ENCODE data around the gene CEP104. TPM values are rescaled to one million over a fixed set of nuclear protein-coding genes. Genes with fewer than 3 reads are reported as not detected.

Gene CEP104
- total and polyA plus RNA-seq, 4 donors = 7.5 to 23.2 (median 12.0) TPM

- TF ChIP-seq MAX (IDR thresholded peaks at IDR 0.05) (no peak), NR2F2 (IDR thresholded peaks at IDR 0.05) (no peak), JUND (IDR thresholded peaks at IDR 0.05) (no peak), EGR1 (IDR thresholded peaks at IDR 0.05; ENCODE audit: low read depth in 2 of 2) (no peak), REST (IDR thresholded peaks at IDR 0.05) (no peak), RAD21 (IDR thresholded peaks at IDR 0.05) (no peak), HNF4A (conservative IDR thresholded peaks at IDR 0.05) (no peak), SP1 (IDR thresholded peaks at IDR 0.05) (no peak), GABPA (IDR thresholded peaks at IDR 0.05 in 1 of 2, conservative IDR thresholded peaks at IDR 0.05 in 1 of 2) (no peak), FOXA2 (IDR thresholded peaks at IDR 0.05) (no peak)
Observed at GRCh38 chr1:3880429-3881192, 23.6 kb upstream of the CEP104 start.

GRCh38 chr1:3879787-3880428 is 22.9 kb upstream of the CEP104 start:
- Histone ChIP-seq H3K9me3 (ENCODE audit: control insufficient read depth in 4 of 4, low read length in 3 of 4) (peaks cover 0 to 5% (median 3%) of the 10 kb centered on the region in 4 donors), H3K27ac (ENCODE audit: low read depth in 1 of 2, low read length in 2 of 2) (no peak overlapping the region), H3K27me3 (ENCODE audit: control insufficient read depth in 4 of 4, insufficient read depth in 4 of 4, low read length in 3 of 4) (no peaks in the 10 kb centered on the region), H3K4me3 (ENCODE audit: low read depth in 1 of 3, low read length in 3 of 3) (no peak overlapping the region), H3K9ac (ENCODE audit: low read depth in 1 of 2, low read length in 2 of 2) (no peak overlapping the region), H3K4me1 (ENCODE audit: control insufficient read depth in 4 of 4, insufficient read depth in 4 of 4, low read length in 3 of 4) (no peaks in the 10 kb centered on the region), H3K36me3 (ENCODE audit: control insufficient read depth in 4 of 4, insufficient read depth in 3 of 4, low read depth in 1 of 4, low read length in 3 of 4) (peaks cover 3 to 38% (median 21%) of the 10 kb centered on the region in 4 donors)
- WGBS = 71% methylated on average over 9 of the region's 9 CpGs
- DNase-seq (ENCODE audit: low spot score) = no peak
- TF ChIP-seq ZBTB33 (IDR thresholded peaks at IDR 0.05) (no peak), HNF4A (conservative IDR thresholded peaks at IDR 0.05) (peak in 1 of 2 donors; percentile 22), HNF4G (IDR thresholded peaks at IDR 0.05) (no peak), FOXA2 (IDR thresholded peaks at IDR 0.05) (no peak), YY1 (IDR thresholded peaks at IDR 0.05) (no peak), TAF1 (conservative IDR thresholded peaks at IDR 0.05) (no peak), JUND (IDR thresholded peaks at IDR 0.05) (no peak), EGR1 (IDR thresholded peaks at IDR 0.05; ENCODE audit: low read depth in 2 of 2) (no peak), RXRA (IDR thresholded peaks at IDR 0.05) (peak in 1 of 2 donors; percentile 33), NR2F2 (IDR thresholded peaks at IDR 0.05) (no peak), CTCF (IDR thresholded peaks at IDR 0.05; ENCODE audit: low read depth, low read length, missing input control) (no peak), FOXA1 (IDR thresholded peaks at IDR 0.05) (no peak), GABPA (IDR thresholded peaks at IDR 0.05 in 1 of 2, conservative IDR thresholded peaks at IDR 0.05 in 1 of 2) (no peak)

More at GRCh38 chr1:3880429-3881192, 23.6 kb upstream of the CEP104 start:
- 91% methylated on average over 20 of the region's 20 CpGs for WGBS
- H3K9ac ChIP-seq (ENCODE audit: low read depth in 1 of 2, low read length in 2 of 2) = no peak overlapping the region
- no peaks in the 10 kb centered on the region for H3K4me1 ChIP-seq (ENCODE audit: control insufficient read depth in 4 of 4, insufficient read depth in 4 of 4, low read length in 3 of 4)
- peaks cover 0 to 5% (median 3%) of the 10 kb centered on the region in 4 donors for H3K9me3 ChIP-seq (ENCODE audit: control insufficient read depth in 4 of 4, low read length in 3 of 4)
- H3K4me3 ChIP-seq (ENCODE audit: low read depth in 1 of 3, low read length in 3 of 3) = no peak overlapping the region
- H3K36me3 ChIP-seq (ENCODE audit: control insufficient read depth in 4 of 4, insufficient read depth in 3 of 4, low read depth in 1 of 4, low read length in 3 of 4) = peaks cover 5 to 36% (median 21%) of the 10 kb centered on the region in 4 donors
- no peak overlapping the region for H3K27ac ChIP-seq (ENCODE audit: low read depth in 1 of 2, low read length in 2 of 2)
- H3K27me3 ChIP-seq (ENCODE audit: control insufficient read depth in 4 of 4, insufficient read depth in 4 of 4, low read length in 3 of 4) = no peaks in the 10 kb centered on the region
- no peak for DNase-seq (ENCODE audit: low spot score)

Data from liver (tissue), 9 donors.